Measurements from ENCODE around the gene OXLD1.

The OXLD1 gene

GRCh38 chr17:81706757-81707624 lies 40.6 kb upstream of the OXLD1 start:
- Histone ChIP-seq H3K4me3 (ENCODE audit: low read depth, low read length) (no peak overlapping the region), H3K27ac (no peak overlapping the region), H3K27me3 (replicated peaks) (no peaks in the 10 kb centered on the region), H3K36me3 (replicated peaks) (peaks cover 37% of the 10 kb centered on the region)
- TF ChIP-seq CTCF (IDR thresholded peaks at IDR 0.05; ENCODE audit: low read depth, low read length, missing control alignments): no peak
- DNase-seq: no peak
- in situ Hi-C loops (cut with HindIII; ENCODE audit: low pct_ligation_motif_present, low sequenced_read_pairs): no loop called here

GRCh38 chr17:81706232-81706611 lies 39.8 kb upstream of the OXLD1 start:
- peaks cover 44% of the 10 kb centered on the region for H3K36me3 ChIP-seq (replicated peaks)
- no peak overlapping the region for H3K4me3 ChIP-seq (ENCODE audit: low read depth, low read length)
- TF ChIP-seq CTCF (IDR thresholded peaks at IDR 0.05; ENCODE audit: low read depth, low read length, missing control alignments): no peak
- in situ Hi-C loops (cut with HindIII; ENCODE audit: low pct_ligation_motif_present, low sequenced_read_pairs): no loop called here
- no peak overlapping the region for H3K27ac ChIP-seq
- no peaks in the 10 kb centered on the region for H3K27me3 ChIP-seq (replicated peaks)
- DNase-seq: no peak

GRCh38 chr17:81705518-81706231 lies 39.3 kb upstream of the OXLD1 start:
- in situ Hi-C loops (cut with HindIII; ENCODE audit: low pct_ligation_motif_present, low sequenced_read_pairs): no loop called here
- no peak for DNase-seq
- Histone ChIP-seq H3K27ac (no peak overlapping the region), H3K36me3 (replicated peaks) (peaks cover 49% of the 10 kb centered on the region), H3K27me3 (replicated peaks) (no peaks in the 10 kb centered on the region), H3K4me3 (ENCODE audit: low read depth, low read length) (no peak overlapping the region)
- TF ChIP-seq CTCF (IDR thresholded peaks at IDR 0.05; ENCODE audit: low read depth, low read length, missing control alignments): no peak

- peak overlapping the region; percentile 86 for H3K4me3 ChIP-seq (ENCODE audit: low read depth, low read length)
- peaks cover 59% of the 10 kb centered on the region for H3K36me3 ChIP-seq (replicated peaks)
- in situ Hi-C loops (cut with HindIII; ENCODE audit: low pct_ligation_motif_present, low sequenced_read_pairs): no loop called here
- no peak for DNase-seq
- peak overlapping the region; percentile 86 for H3K27ac ChIP-seq
- TF ChIP-seq CTCF (IDR thresholded peaks at IDR 0.05; ENCODE audit: low read depth, low read length, missing control alignments): no peak
- H3K27me3 ChIP-seq (replicated peaks): no peaks in the 10 kb centered on the region
These were observed 37.6 kb upstream of the OXLD1 start for GRCh38 chr17:81703747-81704654.

GRCh38 chr17:81702934-81703746 lies 36.7 kb upstream of the OXLD1 start, which contains the start of gene MRPL12:
MRPL12 (plus strand) TSS chr17:81703367; CDS start chr17:81703502, 135 bp downstream.
- H3K36me3 ChIP-seq (replicated peaks): peaks cover 61% of the 10 kb centered on the region

More at GRCh38 chr17:81702934-81703746, 36.7 kb upstream of the OXLD1 start, which contains the start of gene MRPL12:
- Histone ChIP-seq H3K4me3 (ENCODE audit: low read depth, low read length) (peak within 1 kb of the TSS; percentile 86), H3K27ac (peak within 1 kb of the TSS; percentile 86), H3K27me3 (replicated peaks) (no peaks in the 10 kb centered on the region)
- in situ Hi-C loops (cut with HindIII; ENCODE audit: low pct_ligation_motif_present, low sequenced_read_pairs): no loop called here
- TF ChIP-seq CTCF (IDR thresholded peaks at IDR 0.05; ENCODE audit: low read depth, low read length, missing control alignments): peak; percentile 36
- peak; percentile 81 for DNase-seq
